ENCODE measurements around the gene TMEM81. TPM values are rescaled to one million over a fixed set of nuclear protein-coding genes. Genes with fewer than 3 reads are reported as not detected.

Gene TMEM81
- total RNA-seq, 3 donors from 2014 or later: 2.5 to 3.2 (median 2.6) TPM

- H3K9me3 ChIP-seq: no peaks in the 10 kb centered on the region
- no peak for DNase-seq (ENCODE audit: low spot score in 2 of 2)
- H3K4me3 ChIP-seq: no peak overlapping the region
- H3K27ac ChIP-seq: no peak overlapping the region
- H3K27me3 ChIP-seq: no peaks in the 10 kb centered on the region
- intact Hi-C loops (cut with DNase I; ENCODE audit: low total_unique reads): no loop called here
- H3K4me1 ChIP-seq: no peaks in the 10 kb centered on the region
- H3K36me3 ChIP-seq: no peaks in the 10 kb centered on the region
- TF ChIP-seq POLR2AphosphoS5 (IDR thresholded peaks at IDR 0.05): no peak
- TF ChIP-seq POLR2A (IDR thresholded peaks at IDR 0.05): no peak
- TF ChIP-seq CTCF (IDR thresholded peaks at IDR 0.05): no peak
These were observed 6.3 kb downstream of the TMEM81 start for GRCh38 chr1:205077934-205078311.

- H3K36me3 ChIP-seq: no peaks in the 10 kb centered on the region
- no peak overlapping the region for H3K4me3 ChIP-seq
- no peak for DNase-seq (ENCODE audit: low spot score in 2 of 2)
- no peaks in the 10 kb centered on the region for H3K4me1 ChIP-seq
- TF ChIP-seq POLR2A (IDR thresholded peaks at IDR 0.05) (no peak), POLR2AphosphoS5 (IDR thresholded peaks at IDR 0.05) (no peak), CTCF (IDR thresholded peaks at IDR 0.05) (no peak)
- H3K9me3 ChIP-seq: no peaks in the 10 kb centered on the region
- intact Hi-C loops (cut with DNase I; ENCODE audit: low total_unique reads): no loop called here
- H3K27me3 ChIP-seq: no peaks in the 10 kb centered on the region
- no peak overlapping the region for H3K27ac ChIP-seq
These were observed 6.9 kb downstream of the TMEM81 start for GRCh38 chr1:205077158-205077933.

GRCh38 chr1:205076245-205076761 lies 8.0 kb downstream of the TMEM81 start:
- intact Hi-C loops (cut with DNase I; ENCODE audit: low total_unique reads): no loop called here
- Histone ChIP-seq H3K4me3 (no peak overlapping the region), H3K27ac (no peak overlapping the region), H3K27me3 (no peaks in the 10 kb centered on the region), H3K9me3 (no peaks in the 10 kb centered on the region), H3K4me1 (no peaks in the 10 kb centered on the region), H3K36me3 (no peaks in the 10 kb centered on the region)
- peak in 1 of 2 donors; percentile 12 for DNase-seq (ENCODE audit: low spot score in 2 of 2)
- TF ChIP-seq POLR2AphosphoS5 (IDR thresholded peaks at IDR 0.05) (no peak), POLR2A (IDR thresholded peaks at IDR 0.05) (no peak), CTCF (IDR thresholded peaks at IDR 0.05) (no peak)

- intact Hi-C loops (cut with DNase I; ENCODE audit: low total_unique reads): no loop called here
- Histone ChIP-seq H3K4me3 (no peak overlapping the region), H3K9me3 (no peaks in the 10 kb centered on the region), H3K4me1 (no peaks in the 10 kb centered on the region), H3K27ac (no peak overlapping the region), H3K36me3 (no peaks in the 10 kb centered on the region), H3K27me3 (no peaks in the 10 kb centered on the region)
- no peak for TF ChIP-seq POLR2A (IDR thresholded peaks at IDR 0.05)
- TF ChIP-seq POLR2AphosphoS5 (IDR thresholded peaks at IDR 0.05): no peak
- no peak for TF ChIP-seq CTCF (IDR thresholded peaks at IDR 0.05)
- peak in 1 of 2 donors; percentile 9 for DNase-seq (ENCODE audit: low spot score in 2 of 2)
These were observed 8.6 kb downstream of the TMEM81 start for GRCh38 chr1:205075642-205076155.

- no peak for DNase-seq (ENCODE audit: low spot score in 2 of 2)
These were observed 9.7 kb downstream of the TMEM81 start for GRCh38 chr1:205074513-205074912.

More at GRCh38 chr1:205074513-205074912, 9.7 kb downstream of the TMEM81 start:
- Histone ChIP-seq H3K27ac (no peak overlapping the region), H3K36me3 (no peaks in the 10 kb centered on the region), H3K4me1 (no peaks in the 10 kb centered on the region), H3K9me3 (no peaks in the 10 kb centered on the region), H3K27me3 (no peaks in the 10 kb centered on the region), H3K4me3 (no peak overlapping the region)
- intact Hi-C loops (cut with DNase I; ENCODE audit: low total_unique reads): no loop called here
- TF ChIP-seq CTCF (IDR thresholded peaks at IDR 0.05): no peak
- TF ChIP-seq POLR2A (IDR thresholded peaks at IDR 0.05): no peak
- TF ChIP-seq POLR2AphosphoS5 (IDR thresholded peaks at IDR 0.05): no peak
